NCI-H2171 (cell line): ENCODE results near the gene C3AR1.
"Not testable (repeated sequence)": the region's sequence is repeated elsewhere in the genome, so short reads cannot be mapped to it uniquely, and the experiment has no call there.

Source experiments
- DNase-seq: peaks from one replicate; lab custom pipeline; 2025; lab: John Stamatoyannopoulos, UW

C3AR1 gene

DNA sequence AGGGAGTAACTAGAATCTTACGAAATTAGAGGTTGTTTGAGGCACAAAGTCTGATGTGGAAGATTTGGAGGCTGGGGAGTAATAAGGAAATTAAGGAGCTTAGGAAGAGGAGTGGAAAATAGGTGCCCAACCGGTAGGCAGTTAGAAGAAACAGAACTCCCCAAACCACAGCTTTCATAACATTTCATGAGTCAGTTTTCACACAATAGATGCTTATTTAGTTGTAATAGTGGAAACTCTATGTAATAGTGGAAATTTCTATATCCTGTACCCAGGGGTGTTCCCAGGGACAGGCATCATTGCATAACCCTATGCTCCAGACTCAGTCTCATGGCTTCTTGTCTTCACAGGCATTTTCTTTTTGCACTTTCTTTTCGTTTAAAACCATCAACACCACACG, 8.3 kb downstream of the C3AR1 start:
- no peak for DNase-seq

DNA sequence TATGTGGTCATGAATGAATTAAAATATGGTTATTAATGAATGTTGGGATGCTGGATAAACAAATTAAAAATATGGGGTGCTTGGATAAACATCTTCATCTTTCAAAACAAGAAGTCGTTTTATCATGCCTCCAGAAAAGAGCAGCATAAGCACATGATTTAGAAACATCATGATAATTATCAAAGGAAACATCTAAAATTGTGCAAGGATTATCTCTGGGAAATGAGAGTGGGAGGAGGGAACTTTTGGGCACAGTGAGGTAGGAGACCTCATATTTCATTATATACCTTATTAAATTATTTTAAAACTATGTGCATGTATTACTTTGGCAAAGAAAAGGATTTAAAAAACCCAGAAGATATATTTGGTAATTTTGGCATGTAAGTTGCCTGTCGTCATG, 8.9 kb downstream of the C3AR1 start:
- no peak for DNase-seq

- DNase-seq: no peak
Observed at GRCh38 chr12:8054816-8055215, 11.3 kb downstream of the C3AR1 start.

- DNase-seq: no peak
Observed at GRCh38 chr12:8052679-8053078, 13.5 kb downstream of the C3AR1 start.

DNA sequence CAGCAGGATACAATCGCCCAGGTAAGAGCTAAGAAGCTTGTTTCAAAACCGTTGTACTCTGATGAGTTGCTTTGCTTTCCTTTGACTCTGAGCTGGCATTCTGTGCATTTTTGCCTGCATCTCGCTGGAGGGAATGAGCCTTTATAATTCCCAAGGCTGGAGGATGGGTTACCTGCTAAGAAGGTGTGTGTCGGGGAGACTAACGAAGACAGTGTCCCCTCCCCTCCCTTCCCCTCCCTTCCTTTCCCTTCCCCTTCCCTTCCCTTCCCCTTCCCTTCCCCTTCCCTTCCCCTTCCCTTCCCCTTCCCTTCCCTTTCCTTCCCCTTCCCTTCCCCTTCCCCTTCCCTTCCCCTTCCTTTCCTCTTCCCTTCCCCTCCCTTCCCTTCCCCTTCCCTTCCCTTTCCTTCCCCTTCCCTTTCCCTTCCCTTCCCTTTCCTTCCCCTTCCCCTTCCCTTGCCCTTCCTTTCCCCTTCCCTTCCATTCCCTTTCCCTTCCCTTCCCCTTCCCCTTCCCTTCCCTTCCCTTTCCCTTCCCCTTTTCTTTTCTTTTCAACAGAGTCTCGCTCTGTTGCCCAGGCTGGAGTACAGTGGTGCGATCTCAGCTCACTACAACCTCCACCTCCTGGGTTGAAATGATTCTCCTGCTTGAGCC, 15.4 kb downstream of the C3AR1 start:
- DNase-seq: no peak

- no peak for DNase-seq
Observed at GRCh38 chr12:8048906-8049305, 17.3 kb downstream of the C3AR1 start.

GRCh38 chr12:8047842-8048241, 18.3 kb downstream of the C3AR1 start:
- no peak for DNase-seq

GRCh38 chr12:8045952-8046944, 19.9 kb downstream of the C3AR1 start:
- DNase-seq: peak; percentile 98

DNA sequence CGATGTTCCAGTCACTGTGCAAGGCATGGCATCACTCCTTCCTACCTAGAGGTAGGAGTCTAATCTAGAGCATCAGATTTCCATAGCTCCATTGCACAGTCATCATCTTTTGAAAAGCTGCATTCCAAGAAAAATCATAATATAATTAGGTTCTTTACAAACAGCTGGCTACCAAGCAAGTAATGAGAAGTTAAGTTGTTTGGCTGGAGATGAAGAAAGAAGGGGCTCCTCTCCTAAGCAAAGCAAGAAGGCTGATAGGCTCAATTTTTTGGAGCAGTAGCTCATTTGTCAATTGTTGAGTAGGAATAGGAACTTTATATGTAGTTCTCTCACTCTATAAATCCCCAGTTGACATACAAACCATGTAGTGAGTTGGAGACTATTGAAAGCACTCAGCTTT, 25.4 kb downstream of the C3AR1 start:
- DNase-seq: no peak

- peak; percentile 99 for DNase-seq
Observed at GRCh38 chr12:8038659-8039114, 27.5 kb downstream of the C3AR1 start.

DNA sequence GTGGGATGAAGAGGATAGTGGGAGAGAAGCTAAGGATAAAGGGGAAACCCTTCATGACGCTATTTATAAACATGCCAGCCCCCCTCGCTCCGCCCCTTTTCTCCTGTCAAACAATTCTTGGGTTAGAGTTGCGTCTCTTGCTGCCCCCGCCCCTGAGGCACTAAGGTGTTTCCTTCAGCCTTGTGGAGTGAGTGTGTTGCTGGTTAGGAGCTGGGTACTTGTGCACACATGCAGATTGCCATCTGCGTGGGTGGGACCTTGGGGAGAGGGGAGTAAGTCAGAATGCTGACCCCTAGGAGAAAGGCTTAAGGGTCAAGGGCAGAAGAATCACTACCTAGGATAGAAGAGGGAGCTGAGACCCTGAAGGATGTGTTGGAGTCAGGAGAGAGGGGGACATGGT, 28.2 kb downstream of the C3AR1 start:
- DNase-seq: peak; percentile 66

- DNase-seq: no peak
Observed at GRCh38 chr12:8037046-8037663, 29.0 kb downstream of the C3AR1 start.

DNA sequence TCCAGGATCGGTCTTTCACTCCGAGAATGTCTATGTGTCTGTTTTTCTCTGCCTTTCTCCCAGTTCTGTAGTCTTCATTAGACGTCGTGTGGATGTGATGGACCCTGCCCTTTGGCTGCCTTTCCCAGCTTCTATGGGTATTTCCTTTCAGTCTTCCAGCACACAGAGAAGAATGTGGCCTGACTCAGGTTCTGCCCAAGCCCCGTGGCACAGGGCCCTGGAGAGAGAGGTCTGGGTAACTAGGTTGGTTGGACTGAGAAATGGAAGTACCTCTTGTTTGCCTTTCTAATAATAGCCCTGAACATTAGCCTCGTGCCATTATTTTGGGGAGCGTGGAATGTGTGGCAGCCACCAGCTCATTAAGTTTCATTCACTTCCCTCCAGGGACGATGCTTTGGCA, 29.8 kb downstream of the C3AR1 start:
- DNase-seq: no peak

DNA sequence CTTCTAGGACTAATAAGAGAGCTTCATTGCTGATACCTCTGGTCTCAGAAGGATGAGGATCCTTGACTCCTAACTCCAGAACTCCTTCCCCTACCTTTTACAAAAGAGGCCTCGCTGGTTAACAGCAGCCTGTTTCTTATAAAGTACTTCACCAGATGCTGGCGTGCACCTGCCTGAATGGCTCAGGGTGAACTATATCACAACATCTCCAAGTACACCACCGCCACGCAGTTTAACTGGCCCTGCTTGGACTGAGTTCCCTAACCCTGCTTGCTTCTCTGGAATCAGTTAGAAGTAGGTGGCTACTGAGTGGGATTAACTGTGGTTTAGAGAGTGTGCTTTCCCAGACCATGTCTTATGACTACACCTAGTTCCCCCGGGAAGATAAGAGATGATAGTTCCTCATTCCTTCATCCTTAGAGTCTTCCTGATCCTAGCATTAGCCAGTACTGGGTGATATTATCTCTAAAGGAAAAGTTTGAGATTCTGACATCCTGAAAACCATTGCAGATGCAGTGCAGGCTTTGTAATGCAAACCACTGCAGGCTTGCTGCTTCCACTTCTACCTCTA, 30.6 kb downstream of the C3AR1 start:
- no peak for DNase-seq

DNA sequence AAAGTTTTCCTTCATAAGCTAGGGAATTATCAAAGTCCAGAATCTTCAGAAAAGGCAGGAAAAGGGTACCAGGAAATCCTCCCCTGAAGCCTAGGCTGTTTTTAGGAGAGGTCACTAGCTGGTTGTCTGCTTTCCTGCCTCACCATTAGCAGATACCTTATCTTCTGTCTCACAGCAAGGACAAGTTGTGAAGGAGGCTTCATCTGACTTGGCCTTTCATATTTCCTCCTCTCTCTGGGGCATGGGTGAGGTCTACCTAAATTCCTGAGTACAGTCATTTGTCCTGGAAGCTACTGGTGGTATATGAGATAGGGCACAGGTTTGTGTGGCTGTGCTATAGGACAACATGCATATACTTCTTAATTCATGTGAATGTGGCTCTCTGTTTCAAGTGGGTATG, 31.4 kb downstream of the C3AR1 start:
- no peak for DNase-seq

DNA sequence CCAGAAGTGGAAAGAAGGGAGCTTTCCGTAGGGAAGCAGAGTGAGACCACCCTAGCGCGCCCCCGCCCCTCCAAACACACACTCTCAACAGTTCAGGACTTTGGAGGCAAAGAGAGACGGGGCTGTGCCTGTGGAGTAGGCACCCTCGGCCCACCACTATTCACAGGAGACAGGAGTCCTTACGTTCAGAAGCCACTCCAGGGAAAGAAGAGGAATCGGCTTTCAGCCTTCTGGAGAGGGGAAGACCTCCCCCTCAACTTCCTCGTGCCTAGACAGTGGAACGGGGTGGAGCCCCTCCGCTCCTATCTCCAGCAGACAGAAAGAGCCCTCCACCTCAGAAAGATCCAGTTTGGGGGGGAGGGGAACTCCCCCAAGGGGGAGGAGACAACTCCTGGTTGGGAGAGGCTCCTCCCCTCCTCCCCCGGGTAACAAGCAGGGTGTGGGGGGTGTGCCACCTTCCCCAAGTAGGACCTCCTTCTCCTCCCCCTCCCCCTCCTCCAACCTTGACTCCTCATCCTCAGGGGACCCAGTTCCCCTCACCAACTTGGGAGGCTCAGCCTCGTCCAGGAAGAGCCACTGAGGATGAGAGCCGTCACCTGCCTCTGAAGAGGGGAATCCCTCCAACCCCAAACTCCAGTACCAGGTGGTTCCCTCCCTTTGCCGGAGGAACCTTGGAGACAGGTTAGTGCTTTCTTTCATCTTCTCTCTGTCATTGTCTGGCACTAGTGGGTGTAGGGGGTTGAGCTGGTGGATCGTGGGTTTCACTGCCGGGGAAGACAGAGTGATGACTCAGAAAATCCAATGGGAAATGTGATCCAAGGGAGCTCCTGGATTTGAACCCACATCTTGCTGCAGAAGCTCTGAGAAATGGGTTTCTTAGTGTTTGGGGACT, 32.8 kb downstream of the C3AR1 start:
- DNase-seq: peak; percentile 99

GRCh38 chr12:8032242-8033152, 33.7 kb downstream of the C3AR1 start, which contains the start of gene FOXJ2:
Gene FOXJ2 (plus strand): TSS chr12:8032716. CDS start chr12:8039833, 7,117 bp downstream.
- DNase-seq: peak; percentile 100

- DNase-seq: peak; percentile 76
Observed at GRCh38 chr12:8031872-8032241, 34.3 kb downstream of the C3AR1 start.

- DNase-seq: not testable (repeated sequence)
Observed at GRCh38 chr12:8031017-8031416, 35.1 kb downstream of the C3AR1 start.

- no peak for DNase-seq
Observed at GRCh38 chr12:8030189-8030588, 36.0 kb downstream of the C3AR1 start.
